ENCODE measurements around the gene RNF4.
"Not testable (repeated sequence)": the region's sequence is repeated elsewhere in the genome, so short reads cannot be mapped to it uniquely, and the experiment has no call there.

The RNF4 gene

DNA sequence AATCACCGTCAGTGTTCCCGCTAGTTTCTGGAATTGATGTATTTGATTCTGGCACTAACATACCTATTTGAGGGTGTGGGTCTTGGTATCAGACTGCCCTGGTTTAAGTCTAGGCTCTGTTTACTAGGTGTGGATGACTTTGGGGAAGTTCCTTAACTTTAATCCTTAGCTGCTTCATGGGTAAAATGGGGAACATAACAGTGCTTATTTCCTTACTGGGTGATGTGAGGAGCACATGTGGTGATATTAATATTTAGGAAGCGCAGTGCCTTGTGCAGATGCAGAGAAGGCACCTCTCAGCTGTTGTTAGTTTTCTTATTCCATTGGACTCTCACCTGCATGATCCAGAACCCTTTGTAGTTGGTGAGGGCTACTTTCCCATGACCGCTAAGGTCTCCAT is 17.1 kb downstream of the RNF4 start:
- no peak for DNase-seq (ENCODE audit: low read depth in 1 of 2, low spot score in 1 of 2)

GRCh38 chr4:2486981-2487380 is 18.1 kb downstream of the RNF4 start:
- DNase-seq (ENCODE audit: low read depth in 1 of 2, low spot score in 1 of 2): no peak

- no peak for DNase-seq (ENCODE audit: low read depth in 1 of 2, low spot score in 1 of 2)
Observed at GRCh38 chr4:2487632-2488031, 18.7 kb downstream of the RNF4 start.

DNA sequence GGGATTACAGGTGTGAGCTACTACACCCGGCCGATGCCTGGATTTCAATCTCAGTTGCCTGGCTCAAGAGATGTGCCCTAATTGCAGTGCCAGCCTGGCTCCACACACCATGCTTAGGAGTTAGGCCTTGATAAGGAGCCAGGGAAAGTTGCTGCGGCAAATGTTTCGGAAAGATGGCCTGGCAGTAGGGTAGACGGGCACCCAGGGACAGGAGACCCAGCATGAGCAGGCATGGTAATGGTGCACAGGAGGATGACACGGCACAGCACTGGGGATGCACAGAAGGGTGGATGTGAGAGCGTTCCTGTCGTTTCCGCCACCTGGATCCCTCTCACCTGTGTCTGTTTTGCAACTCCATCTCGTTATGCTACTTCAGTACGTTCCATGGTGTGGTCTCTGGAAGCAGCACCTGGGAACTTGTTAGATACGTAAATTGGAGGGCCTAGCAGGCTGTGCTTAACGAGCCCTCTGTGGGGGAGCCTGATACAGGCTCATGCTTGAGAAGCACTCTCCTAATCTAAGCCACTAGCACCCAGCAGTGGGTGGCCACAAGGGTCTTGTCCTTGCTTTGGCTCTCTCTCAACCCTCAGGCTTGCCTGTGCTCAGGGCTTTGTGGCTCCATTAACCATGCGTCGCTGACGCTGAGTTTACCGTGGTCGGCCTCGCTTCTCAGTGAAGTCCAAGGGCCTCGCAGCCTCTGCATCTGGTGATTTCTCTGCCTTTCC is 20.3 kb downstream of the RNF4 start:
- no peak for DNase-seq (ENCODE audit: low read depth in 1 of 2, low spot score in 1 of 2)

- DNase-seq (ENCODE audit: low read depth in 1 of 2, low spot score in 1 of 2): no peak
Observed at GRCh38 chr4:2489841-2490552, 21.1 kb downstream of the RNF4 start.

DNA sequence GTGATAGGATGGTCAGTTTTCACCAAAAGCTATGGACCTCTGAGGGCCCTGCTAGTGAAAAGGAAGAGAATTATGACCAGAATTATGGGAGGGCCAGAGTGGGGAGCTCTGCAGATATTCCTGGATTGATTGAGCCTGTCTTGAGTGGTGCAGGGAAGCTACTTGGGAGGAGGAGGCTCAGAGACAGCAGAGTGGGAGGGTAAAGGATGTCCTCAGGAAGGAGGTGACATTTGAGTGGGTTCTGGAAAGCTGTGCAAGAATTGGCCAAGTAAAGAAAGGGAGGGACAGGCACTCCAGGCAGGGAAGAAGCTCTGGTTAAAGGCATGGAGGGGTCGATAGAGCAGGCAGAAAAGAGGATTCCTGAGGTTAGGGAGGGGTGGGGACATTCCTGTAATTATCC is 24.1 kb downstream of the RNF4 start:
- DNase-seq (ENCODE audit: low read depth in 1 of 2, low spot score in 1 of 2): no peak

DNA sequence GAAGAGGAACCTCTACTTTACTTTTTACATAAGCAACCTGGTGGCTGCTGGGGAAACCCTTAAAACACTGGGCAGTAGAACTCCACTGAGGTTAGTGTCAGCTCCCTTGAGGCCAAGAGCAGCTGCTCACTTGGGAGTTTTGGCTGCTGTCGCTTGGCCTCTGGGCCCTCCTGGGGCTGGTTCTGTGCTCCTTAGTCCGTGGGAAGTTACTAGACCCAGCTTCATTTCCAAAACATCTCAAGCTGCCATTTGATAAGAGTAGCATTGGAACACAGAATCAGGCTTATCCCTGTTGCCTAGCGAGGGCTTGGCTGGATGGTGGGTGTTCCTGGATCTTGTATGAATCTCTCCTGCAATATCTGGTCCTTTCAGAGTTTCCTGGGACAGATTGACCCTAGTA is 26.1 kb downstream of the RNF4 start:
- DNase-seq (ENCODE audit: low read depth in 1 of 2, low spot score in 1 of 2): no peak

DNA sequence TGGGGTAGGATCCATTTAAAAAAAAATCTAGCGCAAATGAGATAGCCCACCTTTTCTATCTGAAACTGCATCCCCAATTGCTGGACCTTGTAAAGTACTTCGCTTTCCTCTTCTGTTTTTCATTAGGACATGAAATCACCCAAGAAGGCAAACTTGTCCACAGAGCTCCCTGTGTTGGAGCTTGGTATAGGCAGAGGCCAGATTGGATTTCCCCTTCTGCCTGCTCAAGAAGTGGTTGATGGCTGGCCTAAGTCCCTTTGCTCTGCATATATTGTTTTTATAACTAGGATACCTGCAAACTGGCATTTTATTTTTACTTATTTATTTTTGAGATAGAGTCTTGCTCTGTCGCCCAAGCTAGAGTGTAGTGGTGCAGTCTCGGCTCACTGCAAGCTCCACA is 28.4 kb downstream of the RNF4 start:
- no peak for DNase-seq (ENCODE audit: low read depth in 1 of 2, low spot score in 1 of 2)

DNA sequence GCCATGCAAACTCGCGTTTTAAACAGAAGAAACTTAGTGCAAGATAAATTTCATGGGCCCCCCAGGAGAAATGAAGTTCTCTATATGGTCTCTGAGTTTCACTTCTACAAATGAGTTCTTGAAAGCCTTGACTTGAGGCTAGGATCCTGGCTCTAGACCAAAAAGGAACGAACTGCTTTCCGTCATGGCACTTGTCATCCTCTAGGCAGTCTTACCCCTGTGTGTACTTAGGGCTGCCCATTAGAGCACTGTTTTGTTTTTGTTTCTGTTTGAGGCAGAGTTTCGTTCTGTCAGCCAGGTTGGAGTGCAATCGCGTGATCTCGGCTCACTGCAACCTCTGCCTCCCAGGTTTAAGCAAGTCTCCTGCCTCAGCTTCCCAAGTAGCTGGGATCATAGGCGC is 29.0 kb downstream of the RNF4 start:
- no peak for DNase-seq (ENCODE audit: low read depth in 1 of 2, low spot score in 1 of 2)

DNA sequence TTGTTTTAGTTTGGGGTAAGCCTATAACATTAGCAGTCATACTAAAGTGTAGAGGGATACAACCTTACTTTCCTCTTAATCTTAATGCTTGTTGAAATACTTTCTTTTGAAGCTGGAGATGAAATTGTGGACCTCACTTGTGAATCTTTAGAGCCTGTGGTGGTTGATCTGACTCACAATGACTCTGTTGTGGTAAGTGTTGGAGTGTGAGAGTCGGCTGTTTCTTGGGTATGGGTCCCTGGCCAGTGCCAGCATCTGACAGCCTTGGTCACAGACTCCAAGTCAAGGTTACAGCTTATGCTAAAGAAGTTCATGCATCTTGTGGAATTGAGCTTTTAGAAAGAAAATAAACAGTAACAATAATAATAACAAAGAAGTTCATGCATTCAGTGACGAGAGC is 31.6 kb downstream of the RNF4 start:
- no peak for DNase-seq (ENCODE audit: low read depth in 1 of 2, low spot score in 1 of 2)

DNA sequence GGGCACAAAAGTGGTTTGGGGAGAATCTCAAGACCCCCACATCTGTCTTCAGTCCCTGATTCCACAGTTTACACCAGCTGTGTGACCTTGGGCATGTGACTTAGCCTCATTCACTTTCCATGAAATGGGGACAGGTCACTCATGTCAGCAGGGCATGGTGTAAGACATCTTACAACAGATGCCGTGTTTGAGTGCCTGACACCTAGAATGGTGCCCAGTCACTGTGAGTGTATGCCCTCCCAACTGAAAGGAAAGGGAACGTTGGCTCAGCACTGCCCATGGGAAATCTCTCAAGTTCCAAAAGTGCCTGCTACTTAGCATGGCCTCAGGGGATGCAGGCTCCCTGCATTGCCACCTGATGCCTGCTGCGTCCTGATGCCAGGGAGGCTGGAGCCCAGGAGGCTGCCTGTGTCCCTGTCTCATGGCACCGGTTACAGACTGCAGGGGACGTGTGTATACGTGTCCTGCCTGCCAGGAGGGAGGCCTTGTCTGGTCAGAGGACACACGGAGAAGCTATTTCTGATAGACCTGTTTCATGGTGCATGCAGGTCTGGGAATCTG is 32.2 kb downstream of the RNF4 start:
- no peak for DNase-seq (ENCODE audit: low read depth in 1 of 2, low spot score in 1 of 2)

DNA sequence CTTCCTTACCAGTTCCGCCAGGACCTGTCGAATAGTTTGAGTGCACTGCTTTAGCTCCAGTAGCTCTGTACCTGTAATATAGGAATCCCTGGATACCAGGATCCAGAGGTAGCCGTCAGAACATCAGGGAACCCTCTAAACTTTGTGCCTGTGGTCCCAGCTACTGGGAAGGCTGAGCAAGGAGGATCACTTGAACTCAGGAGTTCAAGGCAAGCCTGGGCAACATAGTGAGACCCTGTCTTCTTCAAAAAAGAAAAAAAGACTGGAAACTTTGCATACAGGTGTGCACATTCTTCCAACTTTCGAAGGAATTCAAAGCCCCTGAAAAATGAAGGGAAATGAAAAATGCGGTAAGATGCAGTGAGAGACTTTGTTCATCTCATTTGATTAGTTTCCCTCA is 34.9 kb downstream of the RNF4 start:
- DNase-seq (ENCODE audit: low read depth in 1 of 2, low spot score in 1 of 2): no peak

- DNase-seq (ENCODE audit: low read depth in 1 of 2, low spot score in 1 of 2): no peak
Observed at GRCh38 chr4:2507259-2507658, 38.4 kb downstream of the RNF4 start.

- no peak for DNase-seq (ENCODE audit: low read depth in 1 of 2, low spot score in 1 of 2)
Observed at GRCh38 chr4:2507855-2508254, 38.9 kb downstream of the RNF4 start.

GRCh38 chr4:2510351-2511259 is 41.7 kb downstream of the RNF4 start:
- DNase-seq (ENCODE audit: low read depth in 1 of 2, low spot score in 1 of 2): no peak

GRCh38 chr4:2511645-2512131 is 42.8 kb downstream of the RNF4 start:
- DNase-seq (ENCODE audit: low read depth in 1 of 2, low spot score in 1 of 2): no peak

DNA sequence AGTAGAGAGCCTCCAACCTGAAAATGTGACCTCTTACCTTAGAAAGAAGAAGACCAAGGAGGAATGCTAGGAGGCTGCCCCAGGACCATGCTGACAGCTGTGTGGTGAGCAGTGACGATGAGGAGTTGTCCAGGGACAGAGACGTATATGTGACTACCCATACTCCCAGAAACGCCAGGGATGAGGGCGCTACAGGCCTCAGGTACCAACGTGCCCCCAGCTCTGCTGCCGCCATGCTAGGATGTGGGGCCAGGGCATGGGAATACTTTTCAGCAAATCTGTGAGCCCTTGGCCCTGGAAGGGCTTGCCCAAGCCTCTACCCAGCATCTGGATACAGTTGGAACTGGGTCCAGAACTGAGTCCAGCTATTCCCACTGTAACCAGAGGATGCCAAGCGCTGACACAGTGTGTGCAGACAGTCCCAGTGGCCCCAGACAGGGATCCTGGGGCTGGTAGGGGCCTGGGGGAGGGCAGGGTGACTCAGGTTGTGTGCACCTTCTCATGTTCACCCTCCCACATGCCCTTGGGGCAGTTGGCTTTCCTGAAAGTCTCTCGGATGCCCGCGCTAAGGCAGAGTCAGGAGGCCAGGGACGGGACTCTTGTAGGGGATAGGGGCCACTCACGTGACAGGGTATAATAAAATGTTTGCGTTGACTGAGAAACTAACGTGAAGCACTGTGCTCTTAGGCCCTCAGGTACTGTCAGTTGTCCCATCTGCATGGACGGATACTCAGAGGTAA is 43.7 kb downstream of the RNF4 start:
- no peak for DNase-seq (ENCODE audit: low read depth in 1 of 2, low spot score in 1 of 2)

DNA sequence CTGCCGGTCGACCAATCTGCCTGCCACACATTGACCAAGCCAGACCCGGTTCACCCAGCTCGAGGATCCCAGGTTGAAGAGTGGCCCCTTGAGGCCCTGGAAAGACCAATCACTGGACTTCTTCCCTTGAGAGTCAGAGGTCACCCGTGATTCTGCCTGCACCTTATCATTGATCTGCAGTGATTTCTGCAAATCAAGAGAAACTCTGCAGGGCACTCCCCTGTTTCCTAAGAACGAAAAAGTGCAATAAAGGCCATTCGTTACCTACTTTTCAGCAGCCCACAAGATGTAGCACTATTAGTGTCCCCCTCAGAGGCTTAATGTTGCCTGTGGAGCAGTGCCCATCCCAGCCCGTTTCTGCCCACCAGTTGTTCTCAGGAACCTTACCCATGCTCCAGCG is 45.3 kb downstream of the RNF4 start:
- DNase-seq (ENCODE audit: low read depth in 1 of 2, low spot score in 1 of 2): not testable (repeated sequence)

DNA sequence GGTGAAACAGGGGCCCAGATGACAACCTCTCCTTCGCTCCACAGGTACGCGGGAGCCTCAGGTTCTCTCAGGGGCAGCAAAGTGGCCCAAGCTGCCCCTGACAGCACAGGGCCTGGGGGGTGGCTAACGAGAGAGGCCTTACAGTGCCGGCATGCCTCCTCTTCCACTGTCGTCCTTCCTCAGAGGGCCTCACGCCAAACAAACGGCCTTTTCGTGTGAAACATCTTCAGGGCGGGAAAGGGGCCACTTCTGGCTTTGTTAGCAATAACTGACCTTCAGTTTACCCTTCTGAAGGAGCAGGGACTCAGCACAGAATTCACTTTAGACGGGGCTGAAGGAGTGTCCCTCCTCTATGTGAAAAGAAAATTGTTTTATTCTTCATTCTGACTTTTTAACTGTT is 46.0 kb downstream of the RNF4 start:
- not testable (repeated sequence) for DNase-seq (ENCODE audit: low read depth in 1 of 2, low spot score in 1 of 2)

GRCh38 chr4:2515830-2516550 is 47.1 kb downstream of the RNF4 start:
- DNase-seq (ENCODE audit: low read depth in 1 of 2, low spot score in 1 of 2): no peak

Measured in activated T-helper 1 cell treated with anti-CD3 and anti-CD28 coated beads, Interleukin-2, amount 50 U/mL, for 16 hours (primary cell).